Measurements from ENCODE around the gene SYT3.

The SYT3 gene

GRCh38 chr19:50573741-50574461, 65.8 kb downstream of the SYT3 start:
- TF ChIP-seq CTCF (conservative IDR thresholded peaks at IDR 0.05; ENCODE audit: control insufficient read depth, insufficient read depth, low read depth, low read length), result no peak
- no peak overlapping the region for H3K4me3 ChIP-seq (ENCODE audit: control insufficient read depth, low read depth, low read length)
- DNase-seq (ENCODE audit: low read depth), result no peak

All from fibroblast of mammary gland (primary cell).